ENCODE data around the gene SPCS1. TPM values are rescaled to one million over a fixed set of nuclear protein-coding genes. Genes with fewer than 3 reads are reported as not detected.
"Not testable (repeated sequence)": the region's sequence is repeated elsewhere in the genome, so short reads cannot be mapped to it uniquely, and the experiment has no call there.

SPCS1 gene
- total RNA-seq, 1 experiment from 2014 or later, result 101 TPM

DNA sequence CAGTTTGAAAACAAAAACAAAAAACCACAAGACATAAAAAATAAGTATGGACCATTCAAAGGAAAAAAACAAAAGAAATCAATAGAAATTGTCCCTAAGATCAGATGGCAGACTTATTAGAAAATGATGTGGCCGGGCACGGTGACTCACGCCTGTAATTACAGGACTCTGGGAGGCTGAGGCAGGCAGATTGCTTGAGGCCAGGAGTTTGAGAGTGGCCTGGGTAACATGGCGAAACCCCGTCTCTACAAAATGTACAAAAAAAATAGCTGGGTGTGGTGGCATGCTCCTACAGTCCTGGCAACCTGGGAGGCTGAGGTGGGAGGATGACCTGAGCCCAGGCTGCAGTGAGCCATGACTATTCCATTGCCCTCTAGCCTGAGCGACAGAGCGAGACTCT lies 16.6 kb downstream of the SPCS1 start (continued):
- TF ChIP-seq, protein P1, sequence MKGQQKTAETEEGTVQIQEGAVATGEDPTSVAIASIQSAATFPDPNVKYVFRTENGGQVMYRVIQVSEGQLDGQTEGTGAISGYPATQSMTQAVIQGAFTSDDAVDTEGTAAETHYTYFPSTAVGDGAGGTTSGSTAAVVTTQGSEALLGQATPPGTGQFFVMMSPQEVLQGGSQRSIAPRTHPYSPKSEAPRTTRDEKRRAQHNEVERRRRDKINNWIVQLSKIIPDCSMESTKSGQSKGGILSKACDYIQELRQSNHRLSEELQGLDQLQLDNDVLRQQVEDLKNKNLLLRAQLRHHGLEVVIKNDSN (CRISPR knock-in tag; IDR thresholded peaks at IDR 0.05), result no peak

DNA sequence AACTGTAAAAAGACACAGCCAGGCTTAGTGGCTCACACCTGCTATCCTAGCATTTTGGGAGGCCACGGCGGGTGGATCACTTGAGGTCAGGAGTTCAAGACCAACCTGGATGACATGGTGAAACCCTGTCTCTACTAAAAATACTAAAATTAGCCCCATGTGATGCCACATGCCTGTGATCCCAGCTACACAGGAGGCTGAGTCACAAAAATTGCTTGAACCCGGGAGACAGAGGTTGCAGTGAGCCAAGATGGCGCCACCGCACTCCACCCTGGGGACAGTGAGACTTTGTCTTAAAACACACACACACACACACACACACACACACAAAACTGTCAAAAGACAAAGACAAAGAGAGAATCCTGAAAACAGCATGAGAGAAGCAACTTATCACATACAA lies 18.0 kb downstream of the SPCS1 start:
- Mint-ChIP-seq H3K4me3 (no peak overlapping the region), H3K27ac (no peak overlapping the region), H3K4me1 (no peaks in the 10 kb centered on the region), H3K27me3 (ENCODE audit: low read depth) (no peaks in the 10 kb centered on the region), H3K36me3 (peaks cover 23% of the 10 kb centered on the region), H3K9me3 (peaks cover 24% of the 10 kb centered on the region)
- DNase-seq (ENCODE audit: low spot score) (no peak), ATAC-seq (no peak)
- no peak for TF ChIP-seq SMAD4 (CRISPR knock-in tag; IDR thresholded peaks at IDR 0.05)
- TF ChIP-seq MYBL2 (CRISPR knock-in tag; IDR thresholded peaks at IDR 0.05), result no peak
- TF ChIP-seq, protein P2, sequence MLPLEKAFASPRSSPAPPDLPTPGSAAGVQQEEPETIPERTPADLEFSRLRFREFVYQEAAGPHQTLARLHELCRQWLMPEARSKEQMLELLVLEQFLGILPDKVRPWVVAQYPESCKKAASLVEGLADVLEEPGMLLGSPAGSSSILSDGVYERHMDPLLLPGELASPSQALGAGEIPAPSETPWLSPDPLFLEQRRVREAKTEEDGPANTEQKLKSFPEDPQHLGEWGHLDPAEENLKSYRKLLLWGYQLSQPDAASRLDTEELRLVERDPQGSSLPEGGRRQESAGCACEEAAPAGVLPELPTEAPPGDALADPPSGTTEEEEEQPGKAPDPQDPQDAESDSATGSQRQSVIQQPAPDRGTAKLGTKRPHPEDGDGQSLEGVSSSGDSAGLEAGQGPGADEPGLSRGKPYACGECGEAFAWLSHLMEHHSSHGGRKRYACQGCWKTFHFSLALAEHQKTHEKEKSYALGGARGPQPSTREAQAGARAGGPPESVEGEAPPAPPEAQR (CRISPR knock-in tag; IDR thresholded peaks at IDR 0.05), result no peak
- POLR2A ChIA-PET, result no interaction called here
- CTCF ChIA-PET, result no interaction called here

DNA sequence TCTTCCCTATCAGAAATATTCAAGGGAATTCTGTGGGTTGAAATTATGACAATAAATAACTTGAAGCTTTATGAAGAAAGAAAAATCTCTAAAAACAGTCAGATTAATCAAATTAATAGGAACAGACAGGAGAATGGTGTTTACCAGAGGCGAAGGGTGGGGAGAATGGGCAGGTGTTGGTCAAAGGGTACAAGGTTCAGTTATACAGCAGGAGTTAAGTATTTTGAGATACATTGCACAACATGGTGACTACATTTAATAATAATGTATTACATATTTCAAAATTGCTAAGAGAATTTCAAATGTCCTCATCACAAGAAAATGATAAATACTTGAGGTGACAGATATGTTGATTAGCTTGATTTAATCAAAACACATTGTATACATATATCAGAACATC lies 18.6 kb downstream of the SPCS1 start:
- CTCF ChIA-PET, result no interaction called here
- Mint-ChIP-seq H3K4me3 (no peak overlapping the region), H3K27ac (no peak overlapping the region), H3K27me3 (ENCODE audit: low read depth) (no peaks in the 10 kb centered on the region), H3K9me3 (peaks cover 27% of the 10 kb centered on the region), H3K36me3 (peaks cover 27% of the 10 kb centered on the region), H3K4me1 (no peaks in the 10 kb centered on the region)
- ATAC-seq (no peak), DNase-seq (ENCODE audit: low spot score) (no peak)
- POLR2A ChIA-PET, result no interaction called here
- no peak for TF ChIP-seq CREM (CRISPR knock-in tag; IDR thresholded peaks at IDR 0.05)
- no peak for TF ChIP-seq NR3C1 (CRISPR knock-in tag; conservative IDR thresholded peaks at IDR 0.05; ENCODE audit: low read depth)
- no peak for TF ChIP-seq NFYB (CRISPR knock-in tag; conservative IDR thresholded peaks at IDR 0.05; ENCODE audit: low read depth)
- TF ChIP-seq JUN (CRISPR knock-in tag; IDR thresholded peaks at IDR 0.05), result no peak
- TF ChIP-seq, protein P3, sequence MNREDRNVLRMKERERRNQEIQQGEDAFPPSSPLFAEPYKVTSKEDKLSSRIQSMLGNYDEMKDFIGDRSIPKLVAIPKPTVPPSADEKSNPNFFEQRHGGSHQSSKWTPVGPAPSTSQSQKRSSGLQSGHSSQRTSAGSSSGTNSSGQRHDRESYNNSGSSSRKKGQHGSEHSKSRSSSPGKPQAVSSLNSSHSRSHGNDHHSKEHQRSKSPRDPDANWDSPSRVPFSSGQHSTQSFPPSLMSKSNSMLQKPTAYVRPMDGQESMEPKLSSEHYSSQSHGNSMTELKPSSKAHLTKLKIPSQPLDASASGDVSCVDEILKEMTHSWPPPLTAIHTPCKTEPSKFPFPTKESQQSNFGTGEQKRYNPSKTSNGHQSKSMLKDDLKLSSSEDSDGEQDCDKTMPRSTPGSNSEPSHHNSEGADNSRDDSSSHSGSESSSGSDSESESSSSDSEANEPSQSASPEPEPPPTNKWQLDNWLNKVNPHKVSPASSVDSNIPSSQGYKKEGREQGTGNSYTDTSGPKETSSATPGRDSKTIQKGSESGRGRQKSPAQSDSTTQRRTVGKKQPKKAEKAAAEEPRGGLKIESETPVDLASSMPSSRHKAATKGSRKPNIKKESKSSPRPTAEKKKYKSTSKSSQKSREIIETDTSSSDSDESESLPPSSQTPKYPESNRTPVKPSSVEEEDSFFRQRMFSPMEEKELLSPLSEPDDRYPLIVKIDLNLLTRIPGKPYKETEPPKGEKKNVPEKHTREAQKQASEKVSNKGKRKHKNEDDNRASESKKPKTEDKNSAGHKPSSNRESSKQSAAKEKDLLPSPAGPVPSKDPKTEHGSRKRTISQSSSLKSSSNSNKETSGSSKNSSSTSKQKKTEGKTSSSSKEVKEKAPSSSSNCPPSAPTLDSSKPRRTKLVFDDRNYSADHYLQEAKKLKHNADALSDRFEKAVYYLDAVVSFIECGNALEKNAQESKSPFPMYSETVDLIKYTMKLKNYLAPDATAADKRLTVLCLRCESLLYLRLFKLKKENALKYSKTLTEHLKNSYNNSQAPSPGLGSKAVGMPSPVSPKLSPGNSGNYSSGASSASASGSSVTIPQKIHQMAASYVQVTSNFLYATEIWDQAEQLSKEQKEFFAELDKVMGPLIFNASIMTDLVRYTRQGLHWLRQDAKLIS (CRISPR knock-in tag; IDR thresholded peaks at IDR 0.05; ENCODE audit: borderline replicate concordance), result no peak
- TF ChIP-seq, protein P4, sequence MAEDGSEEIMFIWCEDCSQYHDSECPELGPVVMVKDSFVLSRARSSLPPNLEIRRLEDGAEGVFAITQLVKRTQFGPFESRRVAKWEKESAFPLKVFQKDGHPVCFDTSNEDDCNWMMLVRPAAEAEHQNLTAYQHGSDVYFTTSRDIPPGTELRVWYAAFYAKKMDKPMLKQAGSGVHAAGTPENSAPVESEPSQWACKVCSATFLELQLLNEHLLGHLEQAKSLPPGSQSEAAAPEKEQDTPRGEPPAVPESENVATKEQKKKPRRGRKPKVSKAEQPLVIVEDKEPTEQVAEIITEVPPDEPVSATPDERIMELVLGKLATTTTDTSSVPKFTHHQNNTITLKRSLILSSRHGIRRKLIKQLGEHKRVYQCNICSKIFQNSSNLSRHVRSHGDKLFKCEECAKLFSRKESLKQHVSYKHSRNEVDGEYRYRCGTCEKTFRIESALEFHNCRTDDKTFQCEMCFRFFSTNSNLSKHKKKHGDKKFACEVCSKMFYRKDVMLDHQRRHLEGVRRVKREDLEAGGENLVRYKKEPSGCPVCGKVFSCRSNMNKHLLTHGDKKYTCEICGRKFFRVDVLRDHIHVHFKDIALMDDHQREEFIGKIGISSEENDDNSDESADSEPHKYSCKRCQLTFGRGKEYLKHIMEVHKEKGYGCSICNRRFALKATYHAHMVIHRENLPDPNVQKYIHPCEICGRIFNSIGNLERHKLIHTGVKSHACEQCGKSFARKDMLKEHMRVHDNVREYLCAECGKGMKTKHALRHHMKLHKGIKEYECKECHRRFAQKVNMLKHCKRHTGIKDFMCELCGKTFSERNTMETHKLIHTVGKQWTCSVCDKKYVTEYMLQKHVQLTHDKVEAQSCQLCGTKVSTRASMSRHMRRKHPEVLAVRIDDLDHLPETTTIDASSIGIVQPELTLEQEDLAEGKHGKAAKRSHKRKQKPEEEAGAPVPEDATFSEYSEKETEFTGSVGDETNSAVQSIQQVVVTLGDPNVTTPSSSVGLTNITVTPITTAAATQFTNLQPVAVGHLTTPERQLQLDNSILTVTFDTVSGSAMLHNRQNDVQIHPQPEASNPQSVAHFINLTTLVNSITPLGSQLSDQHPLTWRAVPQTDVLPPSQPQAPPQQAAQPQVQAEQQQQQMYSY (CRISPR knock-in tag; IDR thresholded peaks at IDR 0.05), result no peak
- TF ChIP-seq, protein P5, sequence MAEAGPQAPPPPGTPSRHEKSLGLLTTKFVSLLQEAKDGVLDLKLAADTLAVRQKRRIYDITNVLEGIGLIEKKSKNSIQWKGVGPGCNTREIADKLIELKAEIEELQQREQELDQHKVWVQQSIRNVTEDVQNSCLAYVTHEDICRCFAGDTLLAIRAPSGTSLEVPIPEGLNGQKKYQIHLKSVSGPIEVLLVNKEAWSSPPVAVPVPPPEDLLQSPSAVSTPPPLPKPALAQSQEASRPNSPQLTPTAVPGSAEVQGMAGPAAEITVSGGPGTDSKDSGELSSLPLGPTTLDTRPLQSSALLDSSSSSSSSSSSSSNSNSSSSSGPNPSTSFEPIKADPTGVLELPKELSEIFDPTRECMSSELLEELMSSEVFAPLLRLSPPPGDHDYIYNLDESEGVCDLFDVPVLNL (CRISPR knock-in tag; IDR thresholded peaks at IDR 0.05; ENCODE audit: borderline replicate concordance, low read depth), result no peak
- TF ChIP-seq, protein P6, sequence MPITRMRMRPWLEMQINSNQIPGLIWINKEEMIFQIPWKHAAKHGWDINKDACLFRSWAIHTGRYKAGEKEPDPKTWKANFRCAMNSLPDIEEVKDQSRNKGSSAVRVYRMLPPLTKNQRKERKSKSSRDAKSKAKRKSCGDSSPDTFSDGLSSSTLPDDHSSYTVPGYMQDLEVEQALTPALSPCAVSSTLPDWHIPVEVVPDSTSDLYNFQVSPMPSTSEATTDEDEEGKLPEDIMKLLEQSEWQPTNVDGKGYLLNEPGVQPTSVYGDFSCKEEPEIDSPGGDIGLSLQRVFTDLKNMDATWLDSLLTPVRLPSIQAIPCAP (CRISPR knock-in tag; IDR thresholded peaks at IDR 0.05), result no peak
- no peak for TF ChIP-seq CREB1 (CRISPR knock-in tag; IDR thresholded peaks at IDR 0.05)

DNA sequence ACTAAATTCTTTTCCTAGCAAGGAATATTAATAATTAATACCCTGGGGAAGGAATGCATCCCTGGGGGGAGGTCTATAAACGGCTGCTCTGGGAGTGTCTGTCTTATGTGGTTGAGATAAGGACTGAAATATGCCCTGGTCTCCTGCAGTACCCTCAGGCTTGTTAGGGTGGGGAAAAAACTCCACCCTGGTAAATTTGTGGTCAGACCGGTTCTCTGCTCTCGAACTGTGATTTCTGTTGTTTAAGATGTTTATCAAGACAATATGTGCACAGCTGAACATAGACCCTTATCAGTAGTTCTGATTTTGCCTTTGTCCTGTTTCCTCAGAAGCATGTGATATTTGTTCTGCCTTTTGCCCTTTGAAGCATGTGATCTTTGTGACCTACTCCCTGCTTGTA lies 22.8 kb downstream of the SPCS1 start:
- H3K4me1 Mint-ChIP-seq; POLR2A ChIA-PET; CTCF ChIA-PET; DNase-seq (ENCODE audit: low spot score); H3K27me3 Mint-ChIP-seq (ENCODE audit: low read depth); ATAC-seq; H3K4me3 Mint-ChIP-seq; H3K27ac Mint-ChIP-seq: not testable (repeated sequence)
- Mint-ChIP-seq H3K9me3 (peaks cover 34% of the 10 kb centered on the region), H3K36me3 (peaks cover 66% of the 10 kb centered on the region)

Data from WTC11 (cell line).